Liver (tissue), 9 donors: ENCODE measurements around the gene FRMD4A. TPM values are rescaled to one million over a fixed set of nuclear protein-coding genes. Genes with fewer than 3 reads are reported as not detected.

Experiments
- DNase-seq: peaks from one replicate; pipeline ENCODE4 v3.0.0-alpha.2; 2017; ENCODE audit warnings: low spot score
- H3K27ac ChIP-seq, 2 donors: one replicate each; pipeline ENCODE4 v1.7.0; 2013; ENCODE audit warnings: inconsistent platforms in 2 of 2, low read length in 2 of 2, control low read depth in 1 of 2, low read depth in 1 of 2, mild to moderate bottlenecking in 1 of 2
- H3K27me3 ChIP-seq, 4 donors: one replicate each; pipeline versions ENCODE4 v1.6.1 to v1.7.0; 2013; ENCODE audit warnings: low read length in 3 of 4, inconsistent platforms in 1 of 4, mild to moderate bottlenecking in 1 of 4, moderate library complexity in 1 of 4; ENCODE audit not compliant: control insufficient read depth in 4 of 4, insufficient read depth in 4 of 4
- H3K36me3 ChIP-seq, 4 donors: one replicate each; pipeline versions ENCODE4 v1.6.1 to v1.7.0; 2013; ENCODE audit warnings: low read length in 3 of 4, mild to moderate bottlenecking in 3 of 4, low read depth in 1 of 4, moderate library complexity in 1 of 4; ENCODE audit not compliant: control insufficient read depth in 4 of 4, insufficient read depth in 3 of 4
- H3K4me1 ChIP-seq, 4 donors: one replicate each; pipeline versions ENCODE4 v1.6.1 to v1.7.0; 2013; ENCODE audit warnings: low read length in 3 of 4, mild to moderate bottlenecking in 3 of 4, moderate library complexity in 1 of 4; ENCODE audit not compliant: control insufficient read depth in 4 of 4, insufficient read depth in 4 of 4
- H3K4me3 ChIP-seq, 3 donors: one replicate each; pipeline versions ENCODE4 v1.6.1 to v1.7.0; 2013; ENCODE audit warnings: low read length in 3 of 3, control low read depth in 1 of 3, low read depth in 1 of 3, mild to moderate bottlenecking in 1 of 3
- H3K9ac ChIP-seq, 2 donors: one replicate each; pipeline ENCODE4 v1.7.0; 2013; ENCODE audit warnings: low read length in 2 of 2, mild to moderate bottlenecking in 2 of 2, moderate library complexity in 2 of 2, control low read depth in 1 of 2, low read depth in 1 of 2
- H3K9me3 ChIP-seq, 4 donors: one replicate each; pipeline versions ENCODE4 v1.6.1 to v1.7.0; 2013; ENCODE audit warnings: low read length in 3 of 4; ENCODE audit not compliant: control insufficient read depth in 4 of 4
- CTCF ChIP-seq: fragments of 150-350 bp; IDR thresholded peaks from 2 replicates; pipeline ENCODE4 v1.5.1; 2017; ENCODE audit warnings: improper control_type of control experiment, low read depth, low read length; ENCODE audit not compliant: missing input control
- EGR1 ChIP-seq, 2 donors: IDR thresholded peaks; 2 replicates each; pipeline ENCODE4 v1.6.1; 2016 to 2018; ENCODE audit warnings: antibody characterized with exemption in 2 of 2, low read depth in 2 of 2
- FOXA1 ChIP-seq: IDR thresholded peaks from 2 replicates; pipeline ENCODE4 v1.6.1; 2016; ENCODE audit warnings: antibody characterized with exemption
- FOXA2 ChIP-seq: IDR thresholded peaks from 2 replicates; pipeline ENCODE4 v1.6.1; 2016; ENCODE audit warnings: antibody characterized with exemption
- GABPA ChIP-seq, 2 donors: IDR thresholded peaks in 1 of 2; conservative IDR thresholded peaks in 1 of 2; 2 replicates each; pipeline ENCODE4 v1.6.1; 2016; ENCODE audit warnings: antibody characterized with exemption in 2 of 2, mild to moderate bottlenecking in 1 of 2, moderate library complexity in 1 of 2
- HNF4A ChIP-seq, 2 donors: conservative IDR thresholded peaks; 2 replicates each; pipeline ENCODE4 v1.6.1; 2016; ENCODE audit warnings: antibody characterized with exemption in 2 of 2, mild to moderate bottlenecking in 2 of 2
- HNF4G ChIP-seq: IDR thresholded peaks from 2 replicates; pipeline ENCODE4 v1.6.1; 2016; ENCODE audit warnings: antibody characterized with exemption
- MAX ChIP-seq: IDR thresholded peaks from 2 replicates; pipeline ENCODE4 v1.6.1; 2016; ENCODE audit warnings: antibody characterized with exemption
- NR2F2 ChIP-seq: IDR thresholded peaks from 2 replicates; pipeline ENCODE4 v1.6.1; 2016; ENCODE audit warnings: antibody characterized with exemption
- REST ChIP-seq: IDR thresholded peaks from 2 replicates; pipeline ENCODE4 v1.6.1; 2016; ENCODE audit warnings: antibody characterized with exemption, mild to moderate bottlenecking
- RXRA ChIP-seq, 2 donors: IDR thresholded peaks; 2 replicates each; pipeline ENCODE4 v1.6.1; 2017 to 2018; ENCODE audit warnings: antibody characterized with exemption in 2 of 2, mild to moderate bottlenecking in 1 of 2
- ZBTB33 ChIP-seq: IDR thresholded peaks from 2 replicates; pipeline ENCODE4 v1.6.1; 2016; ENCODE audit warnings: antibody characterized with exemption
- WGBS: extraction: QIAGEN DNeasy Blood & Tissue Kit; methylation state at CpG from one replicate; pipeline ENCODE4 v1.1.7; 2013; 5-methylcytosine and 5-hydroxymethylcytosine counted together
- polyA plus RNA-seq, 2 donors: library from polyadenylated mRNA; stranded (reverse) in 1 of 2; unstranded in 1 of 2; fragments of 200-250 nt in 1 of 2; fragments of >200 nt in 1 of 2; fragmentation: Nextera tagmentation in 1 of 2; extraction: Ambion mirVana in 1 of 2; gene quantifications; one replicate each; pipeline versions ENCODE4 v1.2.1 to v1.2.3, GENCODE V29; 2013 to 2015
- total RNA-seq, 2 donors: library from RNA; depleted of rRNA; stranded (reverse); fragments of >200 nt; gene quantifications; one replicate each; pipeline ENCODE4 v1.2.3, GENCODE V29; 2014
- TF ChIP-seq, protein P1 (sequence below): IDR thresholded peaks from 2 replicates; pipeline ENCODE4 v1.6.1; 2016; ENCODE audit warnings: antibody characterized with exemption
- donor health status: healthy.
- donor health status: healthy.
- donor health status: healthy.
- donor health status: healthy.
- donor health status: healthy.

Gene FRMD4A
- total and polyA plus RNA-seq, 4 donors: 8.2 to 34.3 (median 13.1) TPM

- TF ChIP-seq REST: no peak
- TF ChIP-seq EGR1 (IDR thresholded peaks at IDR 0.05; ENCODE audit: low read depth in 2 of 2): no peak
- no peak for TF ChIP-seq RXRA (IDR thresholded peaks at IDR 0.05)
These were observed 402.3 kb downstream of the FRMD4A start (continued) for GRCh38 chr10:13928451-13928850.

- H3K9me3 ChIP-seq: no peaks in the 10 kb centered on the region
- no peak overlapping the region for H3K4me3 ChIP-seq
- H3K27ac ChIP-seq: no peak overlapping the region
- no peak for DNase-seq
- 55% methylated on average over 5 of the region's 5 CpGs for WGBS
- no peak for TF ChIP-seq EGR1 (IDR thresholded peaks at IDR 0.05; ENCODE audit: low read depth in 2 of 2)
- TF ChIP-seq CTCF: no peak
- TF ChIP-seq, protein P1, sequence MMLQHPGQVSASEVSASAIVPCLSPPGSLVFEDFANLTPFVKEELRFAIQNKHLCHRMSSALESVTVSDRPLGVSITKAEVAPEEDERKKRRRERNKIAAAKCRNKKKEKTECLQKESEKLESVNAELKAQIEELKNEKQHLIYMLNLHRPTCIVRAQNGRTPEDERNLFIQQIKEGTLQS: no peak
- no peak for TF ChIP-seq NR2F2
- no peak for TF ChIP-seq GABPA (IDR thresholded peaks at IDR 0.05 in 1 of 2, conservative IDR thresholded peaks at IDR 0.05 in 1 of 2)
- TF ChIP-seq FOXA2: no peak
- no peak for TF ChIP-seq MAX
- TF ChIP-seq HNF4A (conservative IDR thresholded peaks at IDR 0.05): no peak
- TF ChIP-seq HNF4G: no peak
- no peak for TF ChIP-seq FOXA1
- TF ChIP-seq ZBTB33: no peak
- no peak for TF ChIP-seq REST
- no peaks in the 10 kb centered on the region for H3K27me3 ChIP-seq
- H3K36me3 ChIP-seq: no peaks in the 10 kb centered on the region
- H3K9ac ChIP-seq: no peak overlapping the region
- H3K4me1 ChIP-seq: no peaks in the 10 kb centered on the region
These were observed 404.5 kb downstream of the FRMD4A start for GRCh38 chr10:13925971-13926780.
